IMR-90 (cell line): ENCODE results near the gene OVCA2. TPM values are rescaled to one million over a fixed set of nuclear protein-coding genes. Genes with fewer than 3 reads are reported as not detected.

Source experiments
- ATAC-seq: fragments of 200-7000 bp; cut with Tn5 transposase; 2 replicates; pipeline ENCODE4 v1.9.1; 2020; ENCODE audit warnings: low read depth, mild to moderate bottlenecking, moderate library complexity
- BruUV-seq: library from RNA; stranded (reverse); fragments of 400-500 nt; replicated peaks from 2 replicates; lab custom pipeline; 2021; lab: Mats Ljungman, UMichigan
- CTCF ChIA-PET: fragments of 300-600 bp; formaldehyde crosslinking; extraction: SDS; loops from one replicate; lab custom pipeline; 2021; ENCODE audit warnings: antibody characterized with exemption; lab: Yijun Ruan, JAX
- POLR2A ChIA-PET: fragments of 300-600 bp; sonication (Branson Sonifier 250); formaldehyde crosslinking; loops from one replicate; lab custom pipeline; 2022; ENCODE audit warnings: antibody characterized with exemption; ENCODE audit not compliant: unreplicated experiment; lab: Charles Lee
- DNase-seq: peaks from one replicate; pipeline ENCODE4 v3.0.0; 2013
- H2AFZ ChIP-seq: replicated peaks from 2 replicates; pipeline ENCODE3; 2013; ENCODE audit warnings: low read length, mild to moderate bottlenecking; ENCODE audit not compliant: poor library complexity
- H2AK5ac ChIP-seq: 2 replicates; pipeline ENCODE4 v1.6.1; 2013; ENCODE audit warnings: low read depth, low read length, inconsistent platforms
- H2AK9ac ChIP-seq: replicated peaks from 2 replicates; pipeline ENCODE3; 2013; ENCODE audit warnings: mild to moderate bottlenecking, low read depth, low read length, moderate library complexity; ENCODE audit not compliant: poor library complexity
- H2BK120ac ChIP-seq: 2 replicates; pipeline ENCODE4 v1.6.1; 2013; ENCODE audit warnings: low read depth, low read length, inconsistent platforms
- H2BK15ac ChIP-seq: 3 replicates; pipeline ENCODE4 v1.6.1; 2013; ENCODE audit warnings: low read depth, low read length, inconsistent platforms
- H2BK20ac ChIP-seq: 2 replicates; pipeline ENCODE4 v1.6.1; 2013; ENCODE audit warnings: low read depth, mild to moderate bottlenecking, inconsistent platforms, low read length, moderate library complexity
- H2BK5ac ChIP-seq: 2 replicates; pipeline ENCODE4 v1.6.1; 2013; ENCODE audit warnings: mild to moderate bottlenecking, low read depth, low read length, inconsistent platforms; ENCODE audit not compliant: poor library complexity, severe bottlenecking
- H3K14ac ChIP-seq: replicated peaks from 2 replicates; pipeline ENCODE4 v1.6.1; 2013; ENCODE audit warnings: low read depth, low read length, inconsistent platforms
- H3K18ac ChIP-seq: 2 replicates; pipeline ENCODE4 v1.6.1; 2013; ENCODE audit warnings: low read depth, low read length, control low read depth
- H3K23ac ChIP-seq: 2 replicates; pipeline ENCODE4 v1.6.1; 2013; ENCODE audit warnings: low read depth, low read length, inconsistent platforms
- H3K27ac ChIP-seq: 2 replicates; pipeline ENCODE4 v1.5.1; 2013; ENCODE audit warnings: mild to moderate bottlenecking, control low read depth, low read length; ENCODE audit not compliant: insufficient read depth
- H3K27me3 ChIP-seq: 2 replicates; pipeline ENCODE4 v1.6.1; 2013; ENCODE audit warnings: low read length; ENCODE audit not compliant: control insufficient read depth, insufficient read depth
- H3K36me3 ChIP-seq: 2 replicates; pipeline ENCODE4 v1.6.1; 2013; ENCODE audit warnings: low read length, mixed read lengths; ENCODE audit not compliant: control insufficient read depth, insufficient read depth
- H3K4ac ChIP-seq: 2 replicates; pipeline ENCODE4 v1.6.1; 2013; ENCODE audit warnings: low read depth, low read length, inconsistent platforms
- H3K4me1 ChIP-seq: 2 replicates; pipeline ENCODE4 v1.6.1; 2013; ENCODE audit warnings: low read length, mixed read lengths; ENCODE audit not compliant: control insufficient read depth, insufficient read depth
- H3K4me2 ChIP-seq: 2 replicates; pipeline ENCODE4 v1.6.1; 2013; ENCODE audit warnings: low read depth, mild to moderate bottlenecking, control low read depth, low read length, moderate library complexity
- H3K4me3 ChIP-seq: 2 replicates; pipeline ENCODE4 v1.5.1; 2013; ENCODE audit warnings: low read depth, mild to moderate bottlenecking, control low read depth, low read length, moderate library complexity; ENCODE audit not compliant: insufficient read depth
- H3K56ac ChIP-seq: 2 replicates; pipeline ENCODE4 v1.6.1; 2013; ENCODE audit warnings: low read length, inconsistent platforms; ENCODE audit not compliant: insufficient read depth; ENCODE audit errors: extremely low read depth
- H3K79me1 ChIP-seq, 2 experiments: 2 replicates each; pipeline ENCODE4 v1.6.1; 2013; ENCODE audit warnings: low read length in 2 of 2, inconsistent platforms in 1 of 2, low read depth in 1 of 2
- H3K9ac ChIP-seq: 2 replicates; pipeline ENCODE4 v1.6.1; 2013; ENCODE audit warnings: low read depth, low read length, control low read depth
- H3K9me1 ChIP-seq: 2 replicates; pipeline ENCODE4 v1.6.1; 2013; ENCODE audit warnings: low read length, inconsistent platforms; ENCODE audit not compliant: insufficient read depth
- H3K9me3 ChIP-seq: 2 replicates; pipeline ENCODE4 v1.6.1; 2013; ENCODE audit warnings: low read length; ENCODE audit not compliant: control insufficient read depth, insufficient read depth
- H4K20me1 ChIP-seq: 2 replicates; pipeline ENCODE4 v1.6.1; 2013; ENCODE audit warnings: low read length, inconsistent platforms; ENCODE audit not compliant: insufficient read depth
- H4K5ac ChIP-seq: 2 replicates; pipeline ENCODE4 v1.6.1; 2013; ENCODE audit warnings: mild to moderate bottlenecking, low read depth, low read length, control low read depth
- H4K8ac ChIP-seq, 2 experiments: 2 replicates each; pipeline ENCODE4 v1.6.1; 2013; ENCODE audit warnings: low read depth in 2 of 2, low read length in 2 of 2, control low read depth in 1 of 2, inconsistent platforms in 1 of 2
- H4K91ac ChIP-seq: 2 replicates; pipeline ENCODE4 v1.6.1; 2013; ENCODE audit warnings: low read depth, low read length, inconsistent platforms; ENCODE audit not compliant: insufficient read depth
- CEBPB ChIP-seq: IDR thresholded peaks from 2 replicates; pipeline ENCODE4 v1.6.1; 2012; ENCODE audit warnings: low read depth, low read length, improper control_type of control experiment
- MAZ ChIP-seq: IDR thresholded peaks from 2 replicates; pipeline ENCODE4 v1.6.1; 2012; ENCODE audit warnings: low read depth, mild to moderate bottlenecking, low read length, improper control_type of control experiment, moderate library complexity, borderline replicate concordance
- POLR2A ChIP-seq: IDR thresholded peaks from 2 replicates; pipeline ENCODE4 v1.6.1; 2012; ENCODE audit warnings: mild to moderate bottlenecking, low read depth, low read length
- SMC3 ChIP-seq: fragments of 150-350 bp; IDR thresholded peaks from 2 replicates; pipeline ENCODE4 v1.6.1; 2016; ENCODE audit warnings: low read depth, mild to moderate bottlenecking, antibody characterized with exemption, low read length, moderate library complexity
- WGBS, 2 experiments: methylation state at CpG; one replicate each; pipeline versions ENCODE4 v1.1.5 to v1.1.7; 2013; ENCODE audit warnings: missing lambda C conversion rate in 2 of 2; ENCODE audit not compliant: insufficient read length in 1 of 2; ENCODE audit errors: extremely low coverage in 2 of 2; 5-methylcytosine and 5-hydroxymethylcytosine counted together
- dilution Hi-C: fragments of 300-500 bp; cut with HindIII; formaldehyde crosslinking; loops from one replicate; pipeline ENCODE4 v1.14.3; 2018; ENCODE audit warnings: low sequenced_read_pairs; ENCODE audit not compliant: unreplicated experiment
- in situ Hi-C: fragments of 300-500 bp; cut with MboI; formaldehyde crosslinking; loops from 3 replicates; pipeline ENCODE4 v1.14.3; 2019; ENCODE audit warnings: low sequenced_read_pairs, inconsistent platforms, mixed read lengths
- intact Hi-C: fragments of 100-400 bp; cut with micrococcal nuclease; formaldehyde crosslinking; loops from 2 replicates; pipeline ENCODE4 v1.10.0; 2022
- polyA plus RNA-seq, 3 experiments: library from polyadenylated mRNA; depleted of rRNA; stranded (reverse); fragments of >200 nt; gene quantifications; 2 replicates each; pipeline ENCODE4 v1.2.3, GENCODE V29; 2012; ENCODE audit warnings: low replicate concordance in 1 of 3
- total RNA-seq: library from RNA; depleted of rRNA; stranded (reverse); fragments of >200 nt; gene quantifications from 2 replicates; pipeline ENCODE4 v1.2.3, GENCODE V29; 2012

Gene OVCA2
- total and polyA plus RNA-seq, 2 of the 4 experiments (the other 2 are of a cell fraction) = 38.7 to 46.9 TPM

DNA sequence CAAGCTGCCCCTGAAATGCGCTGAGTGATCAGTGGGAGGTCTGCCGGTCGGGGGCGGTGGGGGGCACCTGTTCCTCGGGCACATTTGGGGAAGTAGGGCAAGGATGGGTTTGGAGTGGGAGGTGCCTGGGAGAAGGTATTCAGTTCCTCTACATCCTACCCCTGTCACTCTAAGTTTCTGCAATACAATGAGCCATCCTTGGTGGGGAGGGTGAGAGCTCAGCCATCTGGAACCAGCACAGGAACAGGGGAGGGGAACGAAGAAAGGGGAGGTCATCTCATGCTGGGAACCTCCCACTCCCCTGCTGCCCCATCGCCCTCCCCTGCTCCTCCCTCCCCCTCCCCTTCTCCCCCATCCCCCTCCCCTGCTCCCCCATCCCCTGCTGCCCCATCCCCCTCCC, 7.7 kb upstream of the OVCA2 start:
- no peaks in the 10 kb centered on the region for H3K27me3 ChIP-seq
- dilution Hi-C loops (no loop called here), in situ Hi-C loops (loop anchor here (25.0 kb wide), 1 partner anchor 322 kb away; the partner anchor contains the start of genes TLCD2 and WDR81), intact Hi-C loops (loop anchor here (5.0 kb wide), 1 partner anchor 457 kb away; no protein-coding TSS in a partner anchor)
- H3K79me1 ChIP-seq = peaks cover 17 to 44% of the 10 kb centered on the region in 2 experiments
- H3K36me3 ChIP-seq = peaks cover 32% of the 10 kb centered on the region
- H2BK20ac ChIP-seq = no peak overlapping the region
- H2BK15ac ChIP-seq = no peak overlapping the region
- H2AFZ ChIP-seq = no peak overlapping the region
- no peaks in the 10 kb centered on the region for H3K9me3 ChIP-seq
- ChIA-PET CTCF (interaction anchor here (1.2 kb wide), 1 partner anchor 125 kb away, joined by 3 read pairs; no protein-coding TSS in a partner anchor), POLR2A (no interaction called here)
- H4K8ac ChIP-seq = peak overlapping the region in 1 of 2 experiments; percentile 21; a peak in 2 of 4 replicates
- peak overlapping the region; percentile 91; the same call in 1 of the 2 replicates for H2AK5ac ChIP-seq
- H3K4me2 ChIP-seq = no peak overlapping the region
- H2BK5ac ChIP-seq = peak overlapping the region; percentile 72
- no peak overlapping the region; the same call in 1 of the 2 replicates for H3K56ac ChIP-seq
- H2BK120ac ChIP-seq = peak overlapping the region; percentile 80; the same call in 1 of the 2 replicates
- no peak for TF ChIP-seq SMC3
- peak; percentile 21; the same call in 1 of the 2 replicates for TF ChIP-seq MAZ
- no peak for TF ChIP-seq CEBPB
- no peak for TF ChIP-seq POLR2A
- peaks cover 16% of the 10 kb centered on the region for H3K9me1 ChIP-seq
- no peak overlapping the region; the same call in 1 of the 2 replicates for H4K5ac ChIP-seq
- H3K4me1 ChIP-seq = peaks cover 17% of the 10 kb centered on the region
- BruUV-seq = no TSS peak
- H3K14ac ChIP-seq = no peak overlapping the region
- WGBS, 2 experiments = no CpG with 5 or more reads among the region's 7 CpGs
- no peak overlapping the region; the same call in 1 of the 2 replicates for H3K9ac ChIP-seq
- peak overlapping the region; percentile 83 for H3K27ac ChIP-seq
- peak; percentile 6; the same call in 1 of the 2 replicates for ATAC-seq
- peaks cover 3% of the 10 kb centered on the region; the same call in 1 of the 2 replicates for H4K20me1 ChIP-seq
- H3K23ac ChIP-seq = no peak overlapping the region
- peak overlapping the region; percentile 86 for H3K4ac ChIP-seq
- DNase-seq = no peak
- H3K4me3 ChIP-seq = no peak overlapping the region
- peak overlapping the region; percentile 82; the same call in 1 of the 2 replicates for H3K18ac ChIP-seq
- peak overlapping the region; percentile 80 for H4K91ac ChIP-seq
- H2AK9ac ChIP-seq = peak overlapping the region; percentile 57
